ENCODE data around the gene PDE4D.

DNA sequence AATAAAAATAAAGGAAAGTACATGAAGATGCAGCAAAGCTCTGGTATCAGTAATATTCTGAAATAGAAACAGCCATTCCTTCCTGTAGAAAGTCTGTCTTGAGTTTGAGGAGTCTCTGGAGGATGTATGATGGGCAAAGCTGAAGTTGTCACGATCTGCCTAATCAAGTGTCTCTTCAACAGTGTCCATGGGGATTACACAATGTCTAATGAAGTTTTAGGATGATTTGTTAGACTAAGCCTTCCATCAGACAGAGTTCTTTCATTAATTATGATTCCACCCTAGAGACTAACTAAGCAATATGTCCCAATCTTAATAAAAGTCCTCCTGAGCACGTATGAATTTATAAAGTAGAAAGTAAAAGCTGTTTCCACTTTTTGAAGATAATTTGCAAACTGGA is 26.9 kb downstream of the PDE4D start:
- TF ChIP-seq SUZ12 (IDR thresholded peaks at IDR 0.05; ENCODE audit: extremely low read depth, insufficient read depth, insufficient read length) (no peak), ZNF274 (IDR thresholded peaks at IDR 0.05; ENCODE audit: low read depth, low read length) (no peak), YY1 (IDR thresholded peaks at IDR 0.05; ENCODE audit: insufficient read depth, insufficient read length) (no peak)

All from NT2/D1 (cell line).